Renal cortex interstitium (tissue), 11 donors: ENCODE results near the gene NPSR1. TPM values are rescaled to one million over a fixed set of nuclear protein-coding genes. Genes with fewer than 3 reads are reported as not detected.
"Not testable (repeated sequence)": the region's sequence is repeated elsewhere in the genome, so short reads cannot be mapped to it uniquely, and the experiment has no call there.

ENCODE experiments used
- DNase-seq, 11 donors: peaks; one replicate each; pipeline ENCODE4 v3.0.0-alpha.2; 2013; ENCODE audit warnings: low read depth in 9 of 11, low spot score in 4 of 11; ENCODE audit errors: extremely low read depth in 1 of 11
- polyA plus RNA-seq, 3 donors: library from polyadenylated mRNA; unstranded; fragments of 120-200 nt; gene quantifications; one replicate each; pipeline ENCODE4 v1.2.1, GENCODE V29; 2013; ENCODE audit not compliant: insufficient read length in 3 of 3

Gene NPSR1
- polyA plus RNA-seq, 3 donors = 0.21 TPM; not detected in 2

DNA sequence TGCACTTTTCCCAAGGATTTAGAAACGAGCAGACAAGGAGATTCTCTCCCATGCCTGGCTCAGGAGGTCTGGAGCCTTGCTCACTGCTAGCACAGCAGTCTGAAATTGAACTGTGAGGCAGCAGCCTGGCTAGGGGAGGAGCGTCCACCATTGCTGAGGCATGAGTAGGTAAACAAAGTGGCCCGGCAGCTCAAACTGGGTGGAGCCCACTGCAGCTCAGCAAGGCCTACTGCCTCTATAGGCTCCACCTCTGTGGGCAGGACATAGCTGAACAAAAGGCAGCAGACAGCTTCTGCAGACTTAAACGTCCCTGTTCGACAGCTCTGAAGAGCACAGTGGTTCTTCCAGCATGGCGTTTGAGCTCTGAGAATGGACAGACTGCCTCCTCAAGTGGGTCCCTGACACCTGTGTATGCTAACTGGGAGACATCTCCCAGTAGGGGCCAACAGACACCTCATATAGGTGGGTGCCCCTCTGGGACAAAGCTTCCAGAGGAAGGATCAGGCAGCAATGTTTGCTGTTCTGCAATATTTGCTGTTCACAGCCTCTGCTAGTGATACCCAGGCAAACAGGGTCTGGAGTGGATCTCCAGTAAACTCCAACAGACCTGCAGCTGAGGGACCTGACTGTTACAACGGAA, 156.3 kb downstream of the NPSR1 start:
- DNase-seq = not testable (repeated sequence)

DNA sequence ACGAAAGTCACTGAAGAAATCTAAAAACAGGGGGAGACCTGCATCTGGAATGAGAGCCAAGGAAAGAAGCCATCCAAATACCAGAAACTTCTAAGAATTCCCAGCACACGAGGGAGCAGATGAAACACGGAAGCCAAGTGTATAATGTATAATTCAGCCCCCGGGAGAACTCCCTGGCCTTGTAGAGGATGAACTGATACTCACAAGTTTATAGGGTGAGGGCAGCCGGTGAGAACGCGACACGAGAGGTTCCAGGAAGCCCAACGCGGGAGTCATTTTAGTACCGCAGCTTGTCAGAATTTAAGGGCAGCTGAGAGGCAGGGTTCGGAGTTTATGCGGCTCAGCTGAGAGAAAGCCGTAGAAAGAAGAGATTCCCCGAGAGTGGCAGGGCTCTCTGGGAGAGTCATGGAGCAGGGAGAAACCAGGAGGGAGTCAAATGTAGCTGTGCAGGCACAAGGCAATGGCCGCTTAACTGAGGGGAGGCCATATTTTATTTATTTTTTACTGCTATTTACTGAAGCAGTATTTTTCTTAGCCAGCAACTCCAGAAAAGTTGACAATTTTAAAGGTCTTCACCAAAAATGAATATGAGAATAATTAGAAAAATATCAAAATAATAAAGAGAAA, 164.0 kb downstream of the NPSR1 start:
- no peak for DNase-seq

DNA sequence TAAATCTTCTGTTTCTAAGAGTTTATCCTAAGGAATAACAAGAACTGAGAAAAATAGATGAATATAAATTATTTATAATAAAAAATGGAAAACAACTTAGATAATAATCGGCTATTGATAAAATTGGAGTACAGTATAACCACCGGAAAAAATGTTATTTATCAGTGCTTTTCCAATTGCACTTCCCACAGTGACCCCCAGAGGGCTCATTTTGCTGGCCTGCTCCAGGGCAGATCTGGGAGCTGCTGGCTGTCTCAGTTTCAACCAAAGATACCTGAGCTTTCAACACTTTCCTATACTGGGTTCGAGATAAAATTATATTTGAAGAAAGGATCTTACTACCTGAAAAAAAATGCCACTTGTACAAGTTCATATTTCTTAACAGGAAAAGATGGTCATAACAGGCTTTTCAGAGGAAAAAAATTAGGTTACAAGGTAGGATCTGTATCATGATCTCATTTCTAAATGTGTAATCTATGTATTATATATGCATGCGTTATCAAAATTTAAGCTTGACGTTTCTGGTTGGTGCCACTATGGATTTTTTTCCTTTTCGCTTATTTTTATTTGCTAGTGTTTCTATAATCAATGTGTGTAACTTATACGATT, 165.7 kb downstream of the NPSR1 start:
- peak in 6 of 11 donors; percentile 6 to 36 (median 17) for DNase-seq

DNA sequence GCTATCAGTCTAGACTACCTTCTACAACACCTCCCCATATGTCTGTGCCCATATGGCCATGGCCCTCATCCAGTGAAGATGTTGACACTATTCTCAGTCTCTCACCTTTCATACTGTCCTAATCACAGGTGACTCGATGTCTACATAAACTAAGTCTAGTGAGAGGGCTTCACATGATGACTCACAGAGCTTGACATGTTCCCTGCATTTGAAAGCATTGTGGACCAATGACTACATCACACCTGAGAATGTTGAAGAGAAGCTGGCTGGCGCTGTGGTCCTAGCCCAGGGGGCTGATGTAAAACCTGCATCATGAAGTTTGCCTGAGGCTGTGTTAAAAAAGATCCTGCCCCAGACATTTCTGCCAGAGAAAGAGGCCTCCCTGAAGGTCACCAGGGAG, 167.2 kb downstream of the NPSR1 start:
- no peak for DNase-seq

DNA sequence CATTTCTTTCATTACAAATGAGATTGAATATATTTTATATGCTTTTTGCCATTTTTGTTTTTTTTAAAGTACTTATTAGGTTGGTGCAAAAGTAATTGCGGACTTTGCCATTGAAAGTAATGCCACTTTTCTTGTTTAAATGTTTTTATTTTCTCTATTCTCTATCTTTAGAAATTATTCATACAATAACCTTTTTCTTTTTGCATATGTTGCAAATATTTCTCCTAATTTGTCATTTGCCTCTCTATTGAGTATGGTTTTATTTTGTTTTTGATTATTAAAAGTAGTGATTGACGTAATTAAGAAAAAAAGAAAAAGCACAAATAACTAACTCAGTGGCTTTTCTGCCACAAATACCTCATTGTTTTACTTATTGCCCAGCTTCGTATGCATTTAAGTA, 172.4 kb downstream of the NPSR1 start:
- DNase-seq = no peak

DNA sequence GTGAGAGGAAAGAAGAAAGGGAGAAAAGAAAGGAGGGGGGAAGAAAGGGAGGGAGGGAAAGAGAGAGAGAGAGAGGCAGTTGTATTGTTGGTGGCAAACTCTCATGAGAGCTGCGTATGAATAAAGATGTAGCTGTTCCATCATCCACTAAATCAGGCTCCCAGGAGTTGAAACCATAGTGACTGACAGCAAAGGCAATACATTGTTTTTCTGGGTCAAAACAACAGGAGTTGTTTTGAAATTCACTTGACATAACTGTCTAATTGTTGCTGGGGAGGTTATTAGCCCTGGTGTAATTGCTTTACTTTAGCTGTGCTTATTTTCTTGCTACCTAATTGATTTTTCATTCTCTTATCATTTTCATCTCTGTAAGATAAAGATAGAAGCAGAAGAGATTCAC, 173.4 kb downstream of the NPSR1 start:
- DNase-seq = no peak

DNA sequence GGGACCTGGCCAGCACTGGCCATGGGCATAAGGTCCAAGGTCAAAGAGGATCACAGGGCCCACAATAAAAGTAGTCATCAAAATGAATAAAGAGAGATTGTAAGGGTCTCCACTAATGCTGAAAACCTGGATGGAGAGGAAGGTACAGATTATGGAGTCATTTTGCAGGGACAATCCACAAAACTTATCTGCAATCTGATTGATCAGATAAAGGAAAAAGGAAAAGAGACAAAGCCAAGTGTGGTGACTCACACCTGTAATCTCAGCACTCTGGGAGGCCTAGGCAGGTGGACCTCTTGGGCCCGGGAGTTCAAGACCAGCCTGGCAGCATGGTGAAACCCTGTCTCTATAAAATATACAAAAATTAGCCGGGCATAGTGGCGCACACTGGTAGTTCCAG, 174.0 kb downstream of the NPSR1 start:
- no peak for DNase-seq

DNA sequence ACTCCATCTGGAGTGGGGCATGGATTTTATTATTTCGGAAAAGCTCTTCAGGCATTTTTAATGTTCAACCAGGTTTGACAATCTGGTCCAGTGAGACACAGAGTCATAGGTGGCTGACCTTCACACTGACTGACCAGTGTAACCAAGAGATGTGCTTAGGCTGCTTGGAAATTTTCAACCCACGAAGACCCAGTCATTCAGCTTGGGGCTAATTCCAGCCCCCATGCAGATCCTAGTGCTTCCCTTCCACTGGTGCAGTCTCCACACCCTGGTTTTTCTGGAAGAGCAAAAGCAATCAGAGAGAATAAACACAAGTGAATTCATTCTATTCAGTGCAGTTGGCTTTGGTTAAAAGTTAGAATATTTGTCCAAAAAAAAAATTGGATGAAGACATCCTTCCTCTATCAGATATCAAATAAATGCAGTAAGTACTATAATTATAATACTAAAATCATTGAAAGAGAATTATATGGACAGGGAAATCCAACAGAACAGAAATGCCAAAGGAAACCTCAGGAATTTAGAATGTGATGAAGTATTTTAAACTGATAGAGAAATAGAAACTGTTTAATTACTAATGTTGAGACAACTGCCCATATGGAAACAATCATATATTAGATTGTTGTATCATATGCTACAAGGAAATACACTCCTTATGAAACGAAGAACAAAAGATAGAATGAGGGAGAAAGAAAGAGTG, 178.0 kb downstream of the NPSR1 start:
- DNase-seq = no peak

DNA sequence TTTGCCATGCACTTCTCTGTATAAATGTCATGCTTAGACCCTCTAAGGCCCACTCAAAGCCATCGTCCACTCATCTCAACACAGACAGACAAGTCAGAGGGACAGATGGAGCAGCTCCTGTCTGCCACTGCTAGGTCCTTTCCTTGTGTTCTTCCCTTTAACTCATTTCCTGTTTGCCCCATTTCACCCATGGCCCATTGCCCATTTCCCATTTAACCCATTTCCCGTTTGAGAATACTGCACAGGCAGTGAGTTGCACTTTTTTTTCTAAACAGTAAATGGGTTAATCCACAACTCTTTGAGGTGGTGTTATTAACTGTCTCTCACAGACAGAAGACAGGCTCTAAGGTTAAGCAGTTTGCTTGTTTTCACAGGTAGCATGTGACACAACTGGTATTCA, 179.3 kb downstream of the NPSR1 start:
- DNase-seq = no peak

DNA sequence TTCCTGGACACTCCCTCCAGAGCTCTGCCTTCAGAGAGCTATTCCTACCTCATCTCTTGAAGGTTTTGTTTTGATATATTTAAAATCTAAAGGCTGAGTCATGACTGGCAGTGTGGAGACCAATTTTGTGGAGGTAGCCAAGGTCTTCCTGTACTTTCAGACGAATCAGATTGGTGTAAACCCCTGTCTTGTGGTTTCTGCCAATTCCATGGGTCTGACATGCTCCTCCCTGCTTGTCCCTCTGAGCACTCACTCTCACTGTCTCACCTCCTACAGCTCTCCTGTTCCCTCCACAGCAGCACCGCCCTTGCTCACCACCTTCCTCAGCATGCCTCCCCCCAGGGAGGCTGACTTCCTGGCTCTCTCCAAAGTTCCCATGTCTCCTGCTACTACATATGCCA, 179.8 kb downstream of the NPSR1 start:
- DNase-seq = no peak

DNA sequence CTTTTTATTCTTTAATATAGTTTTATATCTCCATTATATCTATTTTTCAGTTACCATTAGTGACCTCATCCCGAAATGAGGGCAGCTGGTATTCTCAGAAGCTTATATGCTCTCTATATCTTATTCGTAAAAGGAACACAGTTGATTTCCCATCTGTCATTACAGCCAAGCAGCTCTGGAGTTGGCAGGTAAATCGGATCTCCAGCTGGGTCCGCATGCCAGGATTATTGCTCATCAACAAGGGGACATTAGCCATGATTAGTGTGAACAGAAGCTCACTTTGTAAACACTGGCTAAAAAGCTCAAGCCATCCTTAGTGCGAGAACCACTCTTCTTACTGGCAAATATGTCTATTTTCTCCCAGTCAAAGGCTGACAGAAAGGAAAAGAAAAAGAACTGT, 180.3 kb downstream of the NPSR1 start:
- no peak for DNase-seq

DNA sequence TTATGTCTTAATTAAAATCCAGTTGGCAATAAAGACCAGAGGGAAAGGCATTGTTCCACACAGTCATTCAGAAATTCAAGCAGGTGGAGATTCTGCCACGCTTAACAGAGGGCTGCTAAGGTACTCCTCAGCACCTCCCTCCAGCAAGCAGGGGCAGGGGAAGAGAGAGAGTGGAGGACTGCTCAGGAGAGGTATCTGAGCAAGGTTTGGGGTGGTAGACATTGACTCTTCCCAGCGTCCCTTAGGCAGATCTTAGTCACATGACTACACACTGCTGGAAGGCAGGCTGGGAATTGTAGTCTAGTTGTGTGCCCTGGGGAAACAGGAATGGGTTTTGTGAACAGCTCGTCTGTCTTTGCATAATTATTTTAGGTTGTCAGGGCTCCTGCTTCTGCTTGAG, 181.6 kb downstream of the NPSR1 start:
- no peak for DNase-seq

DNA sequence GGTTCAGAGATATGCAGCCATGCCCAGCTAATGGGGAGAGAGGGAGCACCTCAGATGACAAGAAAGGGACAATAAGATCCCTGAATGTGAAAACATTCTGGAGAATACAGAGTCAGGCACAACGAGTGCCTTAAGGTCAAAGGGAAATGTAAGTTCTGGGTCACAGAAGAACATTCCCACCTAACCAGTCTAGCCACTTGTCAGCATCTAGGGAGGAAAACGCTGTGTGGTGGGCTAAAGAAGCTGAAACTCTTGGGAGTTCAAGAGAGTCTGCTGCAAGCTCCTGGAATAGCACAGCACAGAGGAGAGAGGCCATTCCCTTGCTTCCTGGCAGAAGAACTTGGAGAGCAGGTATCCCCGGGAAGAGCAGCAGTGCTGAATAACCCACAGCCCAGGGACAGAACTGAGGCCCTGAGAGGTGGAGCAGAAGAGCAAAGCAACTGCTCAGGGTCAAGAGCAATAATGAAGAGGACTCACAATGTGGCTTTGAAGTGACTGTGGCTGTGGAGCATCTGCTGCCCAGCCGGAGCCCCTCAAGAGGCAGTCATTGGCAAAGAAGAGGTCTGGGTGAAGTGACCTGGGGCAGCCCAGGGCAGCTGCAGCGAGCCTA, 182.3 kb downstream of the NPSR1 start:
- DNase-seq = peak in 1 of 11 donors; percentile 9

DNA sequence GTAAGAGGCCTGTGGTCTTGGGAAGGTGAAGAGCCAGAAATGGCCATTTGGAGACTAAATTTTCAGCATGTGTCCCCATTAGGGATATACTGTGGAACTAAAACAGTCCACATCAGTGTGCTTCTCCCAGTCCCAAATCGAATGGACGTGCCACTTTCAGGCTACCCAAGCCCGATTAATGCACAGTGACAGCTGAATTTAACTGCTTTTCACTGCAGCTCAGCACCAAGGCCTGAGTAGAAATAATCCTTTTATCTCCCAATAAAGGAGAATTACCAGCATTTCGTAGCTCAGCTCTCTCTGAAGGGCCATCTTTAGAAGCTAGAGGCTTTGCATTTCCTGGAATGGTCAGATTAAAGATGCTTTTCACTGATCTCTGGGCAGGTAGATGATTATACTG, 183.3 kb downstream of the NPSR1 start:
- no peak for DNase-seq

DNA sequence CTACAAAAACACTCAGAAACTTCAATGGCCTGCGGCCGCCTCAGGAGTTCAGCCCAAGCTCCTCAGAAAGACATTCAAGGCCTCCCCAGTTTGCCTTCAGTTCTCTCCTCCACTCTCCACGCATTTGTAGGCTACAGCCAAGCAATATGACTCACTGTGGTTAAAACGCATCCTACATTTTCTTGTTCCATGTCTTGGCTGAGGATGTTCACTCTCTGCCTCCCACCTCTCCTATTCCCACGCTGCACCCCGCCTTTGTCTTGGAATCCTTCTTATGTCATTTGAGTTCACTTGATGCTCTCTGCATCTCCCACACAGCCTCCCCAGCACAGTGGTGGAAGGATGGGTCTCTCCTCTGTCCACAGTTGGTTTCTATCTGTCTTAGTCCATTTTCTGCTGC, 184.8 kb downstream of the NPSR1 start:
- no peak for DNase-seq

DNA sequence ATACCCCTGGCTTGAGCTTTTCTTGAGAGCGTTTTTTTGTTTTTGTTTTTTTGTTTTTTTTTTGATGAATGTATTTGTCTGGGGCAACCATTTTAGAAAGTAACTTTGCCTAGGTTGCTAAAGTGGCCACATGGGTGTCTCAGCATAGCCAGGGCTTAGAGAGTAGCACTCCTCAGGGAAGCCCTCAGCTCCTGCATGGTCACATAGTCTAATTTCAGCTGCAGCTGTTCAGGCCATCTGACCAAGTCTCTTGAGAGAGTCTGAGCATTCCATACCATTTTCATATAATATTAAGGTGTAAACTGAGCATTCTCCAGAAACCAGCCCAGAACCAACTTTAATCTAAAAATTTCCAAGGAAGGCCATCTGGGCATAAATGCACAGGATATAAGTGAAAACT, 186.4 kb downstream of the NPSR1 start:
- no peak for DNase-seq

DNA sequence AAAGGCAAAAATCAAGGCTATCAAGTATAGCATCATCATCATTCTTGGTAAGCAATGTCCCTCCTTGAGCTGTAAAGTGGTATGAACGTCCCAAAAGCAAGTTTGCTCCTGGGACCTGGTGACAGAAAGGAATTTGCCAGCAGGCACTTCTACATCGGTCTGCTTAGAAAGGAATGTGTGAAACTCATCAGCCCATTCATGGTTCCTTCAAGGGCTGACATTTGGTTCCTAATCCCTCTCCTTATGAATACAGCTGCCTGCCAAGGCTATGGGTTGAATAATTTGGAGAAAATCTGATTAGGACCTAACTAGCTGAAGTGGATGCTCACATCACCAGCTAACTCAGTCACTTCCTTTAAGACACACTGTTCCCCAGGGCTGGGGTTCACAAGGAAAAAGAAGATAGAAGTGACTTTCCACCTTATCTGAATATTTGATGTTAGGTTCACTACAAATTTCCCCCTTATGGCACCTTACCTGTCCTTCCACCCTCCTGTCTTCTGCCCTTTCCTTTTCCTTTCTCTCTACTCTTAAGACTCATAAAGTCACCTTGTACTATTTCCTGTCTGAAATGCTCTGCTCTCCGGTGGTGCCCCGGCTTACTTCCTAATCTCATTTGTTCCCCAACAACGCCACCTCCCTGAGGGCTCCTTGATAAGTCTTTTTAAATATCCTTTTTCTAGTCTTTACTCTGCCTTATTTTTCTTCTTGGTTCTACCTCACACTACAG, 187.1 kb downstream of the NPSR1 start:
- DNase-seq = no peak

DNA sequence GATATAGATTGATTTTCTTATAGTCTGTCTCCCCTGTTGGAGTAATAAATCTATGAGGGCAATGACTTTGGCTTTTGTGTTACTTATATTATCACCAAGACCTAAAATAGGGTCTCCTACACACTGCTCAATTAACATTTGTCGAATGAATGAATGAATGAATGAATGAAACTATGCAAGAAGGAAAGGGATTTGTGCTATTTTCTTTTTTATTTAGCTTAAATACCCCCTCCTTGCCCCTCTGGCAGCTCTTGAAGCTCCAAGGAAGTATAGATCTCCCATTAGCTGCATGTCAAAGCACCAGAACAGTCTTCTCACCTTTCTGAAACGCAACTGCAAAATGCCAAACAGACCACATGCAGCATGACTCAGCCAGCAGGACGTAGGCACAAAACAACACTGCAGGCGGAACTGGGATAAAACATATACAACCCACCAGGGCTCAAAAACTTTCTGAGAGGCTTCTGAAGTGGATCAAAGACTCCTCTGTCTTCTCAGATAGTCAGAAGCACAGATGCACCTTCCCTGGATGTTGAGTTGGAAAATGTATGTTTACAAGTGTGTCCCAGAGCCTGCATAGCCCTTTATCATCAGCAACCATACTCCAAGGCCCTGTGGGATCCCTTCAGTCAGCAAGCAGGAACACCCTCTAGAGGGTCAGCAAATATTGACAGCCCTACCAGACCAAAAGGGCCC, 187.8 kb downstream of the NPSR1 start:
- no peak for DNase-seq

DNA sequence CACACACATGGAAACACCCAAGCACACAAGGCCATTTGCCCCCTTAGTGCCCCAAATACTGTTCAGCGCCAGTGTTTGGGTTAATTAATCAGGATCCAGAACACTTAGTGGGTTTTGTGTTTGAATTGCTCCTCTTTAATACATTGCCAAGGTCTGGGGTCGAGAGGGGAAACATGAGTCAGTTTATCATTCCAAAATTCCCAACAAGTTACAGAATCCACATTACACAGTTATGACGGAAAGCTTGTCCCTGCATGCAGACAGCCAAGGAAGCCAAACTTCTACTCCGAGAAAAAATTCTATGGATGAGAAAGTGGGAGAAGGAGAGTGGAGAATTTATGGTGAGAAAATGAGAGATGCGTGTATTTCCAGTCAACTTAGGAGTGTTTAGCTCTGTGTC, 189.0 kb downstream of the NPSR1 start:
- DNase-seq = no peak
